ENCODE results near the gene PDLIM3.

DNA sequence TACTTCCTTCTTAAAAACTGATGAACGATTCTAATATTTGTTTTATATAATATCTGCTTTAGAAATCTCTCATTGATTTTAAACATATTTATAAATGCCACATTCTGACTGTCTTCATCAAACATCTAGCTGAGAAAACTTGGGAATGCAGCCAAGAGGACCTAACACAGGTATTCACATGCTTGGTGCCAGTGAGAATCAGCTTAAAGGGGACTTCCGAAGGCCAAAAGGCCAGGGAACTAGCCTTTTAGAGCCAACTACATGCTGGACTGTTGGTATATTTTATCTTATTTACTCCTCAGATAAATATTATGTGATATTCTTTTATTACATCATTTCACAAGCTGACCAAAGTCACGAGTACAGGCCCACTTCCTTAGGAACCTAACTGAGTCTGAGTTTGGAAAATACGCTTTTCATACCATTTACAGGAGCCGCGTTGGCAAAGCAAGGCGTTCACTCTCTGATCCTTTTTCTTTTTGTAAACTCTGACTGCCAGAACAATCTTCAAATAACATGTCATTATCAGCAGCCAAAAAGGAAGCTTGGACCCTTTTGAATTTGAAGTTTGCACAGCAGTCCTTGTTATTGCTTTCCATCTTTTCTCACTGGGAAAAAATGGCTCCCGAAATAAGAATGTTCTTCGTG is 41.1 kb upstream of the PDLIM3 start:
- no peak for TF ChIP-seq POLR2A (IDR thresholded peaks at IDR 0.05)
- TF ChIP-seq CTCF (IDR thresholded peaks at IDR 0.05) = no peak
